AG10803 (cell line): ENCODE results near the gene PKHD1.

Experiments used
- DNase-seq: peaks from one replicate; pipeline ENCODE4 v3.0.0; 2010; ENCODE audit warnings: low read depth
- H3K4me3 ChIP-seq: 2 replicates; pipeline ENCODE4 v1.5.1; 2011; ENCODE audit warnings: mild to moderate bottlenecking, low read length, control low read depth
- CTCF ChIP-seq: conservative IDR thresholded peaks from 2 replicates; pipeline ENCODE4 v1.5.1; 2011; ENCODE audit warnings: mild to moderate bottlenecking, low read length, control low read depth, inconsistent platforms

The PKHD1 gene

GRCh38 chr6:51743999-51744398 lies 343.4 kb downstream of the PKHD1 start:
- DNase-seq: no peak
- no peak for TF ChIP-seq CTCF
- no peak overlapping the region for H3K4me3 ChIP-seq

GRCh38 chr6:51740658-51741057 lies 346.8 kb downstream of the PKHD1 start:
- no peak overlapping the region for H3K4me3 ChIP-seq
- no peak for TF ChIP-seq CTCF
- no peak for DNase-seq

- no peak for TF ChIP-seq CTCF
- H3K4me3 ChIP-seq: no peak overlapping the region
- no peak for DNase-seq
These were observed 348.8 kb downstream of the PKHD1 start for GRCh38 chr6:51738614-51739013.

- no peak overlapping the region for H3K4me3 ChIP-seq
- DNase-seq: no peak
- TF ChIP-seq CTCF: no peak
These were observed 349.6 kb downstream of the PKHD1 start for GRCh38 chr6:51737580-51738360.

GRCh38 chr6:51725155-51725554 lies 362.3 kb downstream of the PKHD1 start:
- no peak for DNase-seq
- TF ChIP-seq CTCF: no peak
- H3K4me3 ChIP-seq: no peak overlapping the region

GRCh38 chr6:51720327-51720726 lies 367.1 kb downstream of the PKHD1 start:
- DNase-seq: no peak
- no peak overlapping the region for H3K4me3 ChIP-seq
- no peak for TF ChIP-seq CTCF

GRCh38 chr6:51719297-51719696 lies 368.1 kb downstream of the PKHD1 start:
- no peak overlapping the region for H3K4me3 ChIP-seq
- TF ChIP-seq CTCF: no peak
- no peak for DNase-seq
